Heart left ventricle (tissue), 16 donors: Measurements from ENCODE around the gene NRAP. TPM values are rescaled to one million over a fixed set of nuclear protein-coding genes. Genes with fewer than 3 reads are reported as not detected.

Source experiments
- ATAC-seq, 4 donors: fragments of 200-7000 bp; cut with Tn5 transposase; one replicate each; pipeline ENCODE4 v1.9.1; 2020 to 2022; ENCODE audit warnings: moderate library complexity in 4 of 4, mild to moderate bottlenecking in 3 of 4, moderate number of reproducible peaks in 1 of 4
- DNase-seq, 5 donors: peaks; one replicate each; pipeline ENCODE4 v3.0.0-alpha.2; 2020
- H3K27ac ChIP-seq, 12 donors: fragments of 200-600 bp; sonication (generic) in 4 of 12; one replicate each; pipeline versions ENCODE4 v1.5.0 to v1.8.0; 2016 to 2022; ENCODE audit warnings: mild to moderate bottlenecking in 2 of 12
- H3K27me3 ChIP-seq, 9 donors: fragments of 200-600 bp; sonication (generic) in 2 of 9; one replicate each; pipeline versions ENCODE4 v1.5.1 to v1.8.0; 2016 to 2022; ENCODE audit warnings: mild to moderate bottlenecking in 3 of 9
- H3K36me3 ChIP-seq, 9 donors: fragments of 200-600 bp; sonication (generic) in 2 of 9; one replicate each; pipeline versions ENCODE4 v1.5.0 to v1.8.0; 2018 to 2022; ENCODE audit warnings: mild to moderate bottlenecking in 2 of 9
- H3K4me1 ChIP-seq, 12 donors: fragments of 200-600 bp; sonication (generic) in 4 of 12; one replicate each; pipeline versions ENCODE4 v1.5.0 to v1.8.0; 2016 to 2022; ENCODE audit warnings: mild to moderate bottlenecking in 3 of 12
- H3K4me3 ChIP-seq, 12 donors: fragments of 200-600 bp; sonication (generic) in 4 of 12; one replicate each; pipeline versions ENCODE4 v1.5.0 to v1.8.0; 2017 to 2022; ENCODE audit warnings: mild to moderate bottlenecking in 9 of 12, moderate library complexity in 4 of 12
- H3K9me3 ChIP-seq, 12 donors: fragments of 200-600 bp; sonication (generic) in 4 of 12; one replicate each; pipeline versions ENCODE4 v1.5.0 to v1.8.0; 2016 to 2022; ENCODE audit warnings: mild to moderate bottlenecking in 1 of 12
- CTCF ChIP-seq, 12 donors: fragments of 200-600 bp; sonication (generic) in 4 of 12; IDR thresholded peaks; one replicate each; pipeline versions ENCODE4 v1.5.0 to v1.8.0; 2018 to 2022; ENCODE audit warnings: antibody characterized with exemption in 12 of 12, mild to moderate bottlenecking in 5 of 12
- POLR2A ChIP-seq, 2 donors: fragments of 450-650 bp; IDR thresholded peaks; one replicate each; pipeline ENCODE4 v1.6.1; 2017; ENCODE audit warnings: antibody characterized with exemption in 2 of 2, mild to moderate bottlenecking in 2 of 2, moderate library complexity in 2 of 2
- WGBS, 4 donors: extraction: QIAGEN DNeasy Blood & Tissue Kit in 2 of 4; methylation state at CpG; one replicate each; pipeline versions ENCODE4 v1.1.5 to v1.1.7; 2013 to 2018; 5-methylcytosine and 5-hydroxymethylcytosine counted together
- intact Hi-C, 10 donors: fragments of 100-400 bp; cut with DNase I; formaldehyde crosslinking; loops; one replicate each; pipeline versions ENCODE4 v1.11.1 to v1.14.2; 2022
- polyA plus RNA-seq, 2 donors: library from polyadenylated mRNA; stranded (reverse); fragments of 200-250 nt; gene quantifications; one replicate each; pipeline ENCODE4 v1.2.3, GENCODE V29; 2013
- total RNA-seq, 9 donors: library from RNA; depleted of rRNA in 2 of 9; stranded (reverse); fragments of >200 nt in 2 of 9; fragmentation: NEBNext Ultra II Directional in 3 of 9; extraction: Animal tissue kit (Norgen Biotek cat#: 25700) in 3 of 9; gene quantifications; one replicate each; pipeline versions ENCODE4 v1.1.0 to v1.2.4, GENCODE V29; 2016 to 2023
- donor health status: ischemic (EF 13 %, LVEDD 7.1; RV severe dilation, severe dysfunction).
- donor health status: healthy with polysubstance abuse.
- donor health status: DM: no; HTN: yes; CAD: no.
- donor health status: DM: no; HTN: no; CAD: no.
- donor health status: ischemic (EF 25% LVEDD 6.9; RV normal size, moderate dysfunction).
- donor health status: ischemic (EF 25% LVEDD 5.7; RV mildly dilated, moderate dysfunction).
- donor health status: healthy.
- donor health status: DM: yes; HTN: yes; CAD: no.
- donor health status: ischemic (EF 35%, LVEDD 5.7; RV mildly dilated, moderate dysfunction).
- donor health status: nonischemic (EF 11% LVEDD 7.7; RV severe dilation, severe dysfunction).
- donor health status: DM: yes; HTN: yes; CAD: no.
- donor health status: PGD.
- donor health status: ischemic (EF 29% LVEDD 5.4; RV normal size, mild dysfunction).
- donor health status: nonischemic (EF 23%, LVEDD 6.1; RV moderate dilation, normal function).

Gene NRAP
- total and polyA plus RNA-seq, 11 donors, result 278 to 2,789 (median 1,125) TPM

GRCh38 chr10:113562069-113562468, 101.8 kb downstream of the NRAP start:
- intact Hi-C loops, result loop anchor here in 3 of 10 donors (5.0 to 10.0 kb wide), 6 partner anchors 40 to 1077 kb away; no protein-coding TSS in a partner anchor
- peaks cover 0 to 17% (median 0%) of the 10 kb centered on the region in 12 donors for H3K4me1 ChIP-seq
- DNase-seq (no peak), ATAC-seq (no peak)
- WGBS, 4 donors, result 85 to 89% (median 86%) methylated on average over 6 of the region's 6 CpGs
- peaks cover 0 to 4% (median 0%) of the 10 kb centered on the region in 9 donors for H3K27me3 ChIP-seq
- H3K9me3 ChIP-seq, result no peaks in the 10 kb centered on the region
- H3K36me3 ChIP-seq, result no peaks in the 10 kb centered on the region
- no peak overlapping the region for H3K27ac ChIP-seq
- H3K4me3 ChIP-seq, result no peak overlapping the region
- no peak for TF ChIP-seq POLR2A (IDR thresholded peaks at IDR 0.05)

- Histone ChIP-seq H3K27ac (no peak overlapping the region), H3K4me3 (no peak overlapping the region), H3K27me3 (peaks cover 0 to 4% (median 0%) of the 10 kb centered on the region in 9 donors), H3K9me3 (no peaks in the 10 kb centered on the region), H3K4me1 (peaks cover 0 to 19% (median 0%) of the 10 kb centered on the region in 12 donors), H3K36me3 (no peaks in the 10 kb centered on the region)
- intact Hi-C loops, result loop anchor here in 3 of 10 donors (5.0 to 10.0 kb wide), 6 partner anchors 39 to 1076 kb away; no protein-coding TSS in a partner anchor
- DNase-seq, result no peak
- ATAC-seq, result no peak
- 89 to 95% (median 92%) methylated on average over 3 of the region's 3 CpGs for WGBS, 4 donors
- no peak for TF ChIP-seq POLR2A (IDR thresholded peaks at IDR 0.05)
- TF ChIP-seq CTCF (IDR thresholded peaks at IDR 0.05), result no peak
These were observed 102.6 kb downstream of the NRAP start for GRCh38 chr10:113561214-113561613.

GRCh38 chr10:113560071-113560470, 103.8 kb downstream of the NRAP start:
- ATAC-seq (no peak), DNase-seq (no peak)
- H3K27ac ChIP-seq, result no peak overlapping the region
- no peak overlapping the region for H3K4me3 ChIP-seq
- no peaks in the 10 kb centered on the region for H3K9me3 ChIP-seq
- TF ChIP-seq CTCF (IDR thresholded peaks at IDR 0.05) (no peak), POLR2A (IDR thresholded peaks at IDR 0.05) (no peak)
- H3K27me3 ChIP-seq, result peaks cover 0 to 6% (median 0%) of the 10 kb centered on the region in 9 donors
- H3K36me3 ChIP-seq, result no peaks in the 10 kb centered on the region
- 73 to 97% (median 88%) methylated on average over 5 of the region's 5 CpGs for WGBS, 4 donors
- intact Hi-C loops, result loop anchor here in 3 of 10 donors (5.0 to 10.0 kb wide), 6 partner anchors 38 to 1075 kb away; no protein-coding TSS in a partner anchor
- H3K4me1 ChIP-seq, result peaks cover 0 to 19% (median 0%) of the 10 kb centered on the region in 12 donors

- intact Hi-C loops, result no loop called here
- TF ChIP-seq CTCF (IDR thresholded peaks at IDR 0.05) (no peak), POLR2A (IDR thresholded peaks at IDR 0.05) (no peak)
- WGBS, 4 donors, result 17 to 30% (median 24%) methylated on average over 9 of the region's 9 CpGs
- ATAC-seq (no peak), DNase-seq (no peak)
- no peaks in the 10 kb centered on the region for H3K9me3 ChIP-seq
- H3K4me1 ChIP-seq, result peaks cover 0 to 17% (median 0%) of the 10 kb centered on the region in 12 donors
- peaks cover 0 to 9% (median 0%) of the 10 kb centered on the region in 9 donors for H3K27me3 ChIP-seq
- no peak overlapping the region for H3K27ac ChIP-seq
- H3K36me3 ChIP-seq, result no peaks in the 10 kb centered on the region
- peak overlapping the region in 3 of 12 donors; percentile 2 to 28 (median 12) for H3K4me3 ChIP-seq
These were observed 105.9 kb downstream of the NRAP start for GRCh38 chr10:113557903-113558321.
